Skeletal muscle satellite cell (primary cell): Measurements from ENCODE around the gene ACOT12.
"Not testable (repeated sequence)": the region's sequence is repeated elsewhere in the genome, so short reads cannot be mapped to it uniquely, and the experiment has no call there.

Experiments
- H3K27me3 ChIP-seq: 2 replicates; pipeline ENCODE4 v1.7.0; 2013; ENCODE audit warnings: low read length; ENCODE audit not compliant: control insufficient read depth, insufficient read depth
- H3K36me3 ChIP-seq: 2 replicates; pipeline ENCODE4 v1.7.0; 2013; ENCODE audit warnings: mild to moderate bottlenecking, control low read depth, low read length; ENCODE audit not compliant: insufficient read depth
- H3K4me1 ChIP-seq: 2 replicates; pipeline ENCODE4 v1.7.0; 2013; ENCODE audit warnings: low read length; ENCODE audit not compliant: control insufficient read depth, insufficient read depth
- H3K4me2 ChIP-seq: 2 replicates; pipeline ENCODE4 v1.7.0; 2013; ENCODE audit warnings: mild to moderate bottlenecking, low read length
- H3K4me3 ChIP-seq: 2 replicates; pipeline ENCODE4 v1.7.0; 2013; ENCODE audit warnings: low read length
- H3K9ac ChIP-seq: 2 replicates; pipeline ENCODE4 v1.7.0; 2013; ENCODE audit warnings: mild to moderate bottlenecking, low read depth, low read length, moderate library complexity
- H3K9me3 ChIP-seq: replicated peaks from 2 replicates; pipeline ENCODE4 v1.7.0; 2013; ENCODE audit warnings: mild to moderate bottlenecking, control low read depth, low read length

Gene ACOT12

GRCh38 chr5:81308836-81309235 is 85.1 kb downstream of the ACOT12 start:
- peaks cover 43% of the 10 kb centered on the region for H3K36me3 ChIP-seq
- no peaks in the 10 kb centered on the region for H3K9me3 ChIP-seq
- peaks cover 5% of the 10 kb centered on the region for H3K4me1 ChIP-seq
- H3K4me2 ChIP-seq: no peak overlapping the region
- H3K27me3 ChIP-seq: no peaks in the 10 kb centered on the region
- H3K4me3 ChIP-seq: no peak overlapping the region
- H3K9ac ChIP-seq: no peak overlapping the region

DNA sequence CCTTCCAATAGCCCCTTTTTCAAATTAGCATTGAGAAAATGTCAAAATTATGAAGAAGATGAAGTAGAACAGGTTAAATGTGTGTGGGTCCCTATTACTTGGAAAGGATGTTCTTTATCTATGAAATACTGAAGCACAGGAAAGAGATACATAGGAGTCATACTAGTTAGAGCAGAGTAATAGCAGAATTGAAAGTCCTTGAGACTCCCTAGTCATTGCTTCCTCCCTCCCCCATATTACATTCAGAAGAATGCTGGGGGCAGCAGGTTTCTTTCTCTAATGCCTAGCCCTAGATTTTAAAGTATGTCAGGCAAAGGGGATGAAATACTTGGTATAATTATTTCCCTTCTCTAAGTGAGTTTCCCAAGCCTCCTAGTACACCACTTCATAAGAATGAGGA is 88.1 kb downstream of the ACOT12 start:
- no peak overlapping the region for H3K4me2 ChIP-seq
- peaks cover 18% of the 10 kb centered on the region for H3K4me1 ChIP-seq
- no peaks in the 10 kb centered on the region for H3K27me3 ChIP-seq
- peaks cover 21% of the 10 kb centered on the region for H3K36me3 ChIP-seq
- no peak overlapping the region for H3K9ac ChIP-seq
- H3K4me3 ChIP-seq: no peak overlapping the region
- H3K9me3 ChIP-seq: no peaks in the 10 kb centered on the region

- no peaks in the 10 kb centered on the region for H3K9me3 ChIP-seq
- H3K4me1 ChIP-seq: peaks cover 32% of the 10 kb centered on the region
- no peak overlapping the region for H3K4me3 ChIP-seq
- H3K36me3 ChIP-seq: peaks cover 18% of the 10 kb centered on the region
- peak overlapping the region; percentile 30 for H3K9ac ChIP-seq
- peak overlapping the region; percentile 61 for H3K4me2 ChIP-seq
- H3K27me3 ChIP-seq: no peaks in the 10 kb centered on the region
Observed at GRCh38 chr5:81303563-81303962, 90.4 kb downstream of the ACOT12 start.

DNA sequence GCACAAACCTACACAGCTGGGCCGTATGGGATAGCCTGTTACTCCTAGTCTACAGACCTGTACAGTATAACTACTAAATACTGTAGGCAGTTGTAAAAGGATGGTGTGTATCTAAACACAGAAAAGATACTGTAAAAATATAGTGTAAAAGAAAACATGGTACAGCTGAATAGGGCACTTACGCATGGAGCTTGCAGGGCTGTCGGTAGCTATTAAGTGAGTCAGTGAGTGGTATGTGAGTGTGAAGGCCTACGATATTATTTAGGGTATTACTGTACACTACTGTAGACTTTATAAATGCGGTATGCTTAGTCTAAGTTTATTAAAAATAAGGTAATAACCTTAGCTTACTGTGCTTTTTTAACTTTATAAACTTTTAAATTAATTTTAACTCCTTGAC is 91.3 kb downstream of the ACOT12 start:
- H3K9me3 ChIP-seq: no peaks in the 10 kb centered on the region
- no peaks in the 10 kb centered on the region for H3K27me3 ChIP-seq
- H3K4me3 ChIP-seq: peak overlapping the region; percentile 84
- H3K36me3 ChIP-seq: peaks cover 13% of the 10 kb centered on the region
- peak overlapping the region; percentile 77 for H3K4me2 ChIP-seq
- H3K9ac ChIP-seq: peak overlapping the region; percentile 94
- peaks cover 32% of the 10 kb centered on the region for H3K4me1 ChIP-seq

DNA sequence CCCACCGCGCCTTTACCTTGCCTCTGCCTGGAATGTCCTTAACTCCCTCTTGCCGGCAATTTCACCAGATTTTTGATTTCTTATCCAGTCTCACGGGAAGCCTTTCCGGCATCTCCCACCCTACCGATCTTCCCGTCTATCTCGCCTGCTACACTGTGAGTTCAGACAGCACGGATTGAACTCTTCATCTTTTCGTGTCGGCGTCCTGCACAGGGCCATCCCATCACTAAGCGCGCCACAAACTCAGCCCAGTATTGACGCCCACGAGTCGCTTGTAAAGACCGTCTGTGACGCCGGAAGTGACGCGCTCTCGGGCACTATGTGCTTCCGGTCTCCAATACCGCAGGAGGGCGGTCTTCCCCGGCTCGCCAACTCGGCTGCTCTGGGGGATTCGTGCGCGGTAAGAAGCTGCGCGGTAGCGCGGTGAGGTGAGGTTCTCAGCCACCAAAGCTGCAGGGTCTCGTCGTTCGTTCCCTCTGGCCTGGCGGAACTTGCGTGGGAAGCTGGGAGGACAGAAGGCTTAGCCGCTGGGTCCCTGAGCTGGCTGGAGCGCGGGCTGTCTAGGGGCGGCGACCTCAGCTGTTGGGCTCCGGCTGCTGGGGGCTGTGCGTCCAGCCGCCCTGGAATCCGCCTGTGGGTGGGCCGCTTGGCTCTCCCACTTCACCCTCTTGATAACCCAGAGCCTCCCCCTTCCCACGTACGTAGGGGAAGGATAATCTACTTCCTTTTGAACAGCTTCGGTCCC is 92.5 kb downstream of the ACOT12 start, which contains the start of gene ZCCHC9:
Gene ZCCHC9, plus strand, starts transcription at position 317 of the 745 bp plus-strand sequence. CDS start 3,171 bp downstream, outside the sequence.
- Histone ChIP-seq H3K4me1 (peaks cover 32% of the 10 kb centered on the region), H3K27me3 (no peaks in the 10 kb centered on the region), H3K36me3 (peaks cover 13% of the 10 kb centered on the region), H3K4me2 (peak within 1 kb of the TSS; percentile 77), H3K9ac (peak within 1 kb of the TSS; percentile 94), H3K4me3 (peak within 1 kb of the TSS; percentile 84), H3K9me3 (no peaks in the 10 kb centered on the region)

GRCh38 chr5:81300921-81301270 is 93.0 kb downstream of the ACOT12 start:
- H3K9me3 ChIP-seq: no peaks in the 10 kb centered on the region
- H3K4me1 ChIP-seq: peaks cover 32% of the 10 kb centered on the region
- H3K9ac ChIP-seq: peak overlapping the region; percentile 94
- H3K27me3 ChIP-seq: no peaks in the 10 kb centered on the region
- peaks cover 13% of the 10 kb centered on the region for H3K36me3 ChIP-seq
- H3K4me3 ChIP-seq: peak overlapping the region; percentile 84
- H3K4me2 ChIP-seq: peak overlapping the region; percentile 77

- Histone ChIP-seq H3K4me2 (no peak overlapping the region), H3K4me3 (no peak overlapping the region), H3K9me3 (no peaks in the 10 kb centered on the region), H3K9ac (no peak overlapping the region), H3K27me3 (no peaks in the 10 kb centered on the region), H3K36me3 (no peaks in the 10 kb centered on the region), H3K4me1 (peaks cover 18% of the 10 kb centered on the region)
Observed at GRCh38 chr5:81297531-81297930, 96.4 kb downstream of the ACOT12 start.

GRCh38 chr5:81294021-81294420 is 99.9 kb downstream of the ACOT12 start:
- H3K27me3 ChIP-seq, H3K4me2 ChIP-seq, H3K4me1 ChIP-seq, H3K36me3 ChIP-seq, H3K9me3 ChIP-seq, H3K4me3 ChIP-seq, H3K9ac ChIP-seq: not testable (repeated sequence)

DNA sequence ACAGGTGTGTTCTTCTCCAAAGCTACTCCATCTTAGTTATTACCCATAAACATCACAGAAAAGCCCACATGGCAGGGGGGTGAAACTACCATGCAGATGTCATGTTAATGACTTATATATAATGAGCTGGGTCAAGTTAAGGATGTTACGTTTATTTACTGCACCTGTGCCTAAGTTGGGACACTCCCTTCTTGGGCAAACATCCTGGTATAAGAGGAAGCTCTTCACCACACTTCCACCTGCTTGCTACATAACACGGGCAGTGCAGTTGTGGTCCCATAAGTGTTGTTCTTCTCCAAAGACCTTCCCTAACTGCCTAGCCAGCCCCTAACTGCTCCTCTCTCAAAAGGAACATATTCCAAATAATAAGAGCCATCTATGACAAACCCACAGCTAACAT is 101.8 kb downstream of the ACOT12 start:
- H3K27me3 ChIP-seq: no peaks in the 10 kb centered on the region
- no peaks in the 10 kb centered on the region for H3K4me1 ChIP-seq
- H3K4me3 ChIP-seq: no peak overlapping the region
- no peaks in the 10 kb centered on the region for H3K36me3 ChIP-seq
- H3K9me3 ChIP-seq: no peaks in the 10 kb centered on the region
- no peak overlapping the region for H3K9ac ChIP-seq
- no peak overlapping the region for H3K4me2 ChIP-seq

GRCh38 chr5:81290146-81290545 is 103.8 kb downstream of the ACOT12 start:
- no peak overlapping the region for H3K9ac ChIP-seq
- no peaks in the 10 kb centered on the region for H3K36me3 ChIP-seq
- no peaks in the 10 kb centered on the region for H3K27me3 ChIP-seq
- no peak overlapping the region for H3K4me3 ChIP-seq
- H3K4me1 ChIP-seq: no peaks in the 10 kb centered on the region
- H3K9me3 ChIP-seq: no peaks in the 10 kb centered on the region
- no peak overlapping the region for H3K4me2 ChIP-seq

GRCh38 chr5:81288021-81288433 is 105.9 kb downstream of the ACOT12 start:
- Histone ChIP-seq H3K36me3 (no peaks in the 10 kb centered on the region), H3K9ac (no peak overlapping the region), H3K27me3 (no peaks in the 10 kb centered on the region), H3K9me3 (no peaks in the 10 kb centered on the region), H3K4me2 (no peak overlapping the region), H3K4me1 (no peaks in the 10 kb centered on the region), H3K4me3 (no peak overlapping the region)

DNA sequence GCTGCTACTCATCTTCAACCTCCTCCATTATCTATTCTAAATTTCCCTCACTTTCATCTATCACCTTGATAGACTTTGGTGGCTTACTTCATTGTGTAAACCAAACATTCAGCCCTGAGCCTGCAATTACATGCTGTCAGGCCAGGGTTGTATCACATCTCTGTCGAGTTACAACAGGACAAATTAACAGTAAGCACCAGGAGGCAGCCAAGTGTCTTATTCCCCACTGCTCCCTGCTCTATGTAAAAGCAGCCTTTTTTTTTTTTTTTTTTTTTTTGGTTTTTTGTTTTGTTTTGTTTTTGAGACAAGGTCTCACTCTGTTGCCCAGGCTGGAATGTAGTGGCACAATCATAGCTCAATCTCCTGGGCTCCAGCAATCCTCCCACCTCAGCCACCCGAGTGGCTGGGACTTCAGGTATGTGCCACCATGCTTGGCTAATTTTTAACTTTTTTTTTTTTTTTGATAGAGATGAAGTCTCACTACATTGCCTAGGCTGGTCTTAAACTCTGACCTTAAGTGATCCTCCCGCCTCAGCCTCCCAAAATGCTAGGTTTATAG is 107.8 kb downstream of the ACOT12 start:
- H3K36me3 ChIP-seq: no peaks in the 10 kb centered on the region
- H3K4me2 ChIP-seq: no peak overlapping the region
- no peaks in the 10 kb centered on the region for H3K27me3 ChIP-seq
- H3K9ac ChIP-seq: no peak overlapping the region
- no peak overlapping the region for H3K4me3 ChIP-seq
- H3K4me1 ChIP-seq: no peaks in the 10 kb centered on the region
- H3K9me3 ChIP-seq: no peaks in the 10 kb centered on the region
